Testis (tissue), 3 donors: ENCODE results near the gene NPEPL1. TPM values are rescaled to one million over a fixed set of nuclear protein-coding genes. Genes with fewer than 3 reads are reported as not detected.

ENCODE experiments used
- DNase-seq: peaks from one replicate; pipeline ENCODE4 v3.0.0-alpha.2; 2019
- H3K27ac ChIP-seq, 2 donors: fragments of 200-600 bp; sonication (generic); one replicate each; pipeline ENCODE4 v1.5.1; 2019
- H3K27me3 ChIP-seq: fragments of 200-600 bp; sonication (generic); one replicate; pipeline ENCODE4 v1.5.1; 2019
- H3K36me3 ChIP-seq: fragments of 200-600 bp; sonication (generic); one replicate; pipeline ENCODE4 v1.5.1; 2017; ENCODE audit warnings: low read depth; ENCODE audit errors: missing control alignments
- H3K4me1 ChIP-seq: fragments of 200-600 bp; sonication (generic); one replicate; pipeline ENCODE4 v1.5.1; 2019
- H3K4me3 ChIP-seq, 2 donors: fragments of 200-600 bp; sonication (generic); one replicate each; pipeline ENCODE4 v1.5.1; 2017 to 2019
- H3K9me3 ChIP-seq: fragments of 200-600 bp; sonication (generic); one replicate; pipeline ENCODE4 v1.5.1; 2017
- CTCF ChIP-seq, 3 experiments: fragments of 450-650 bp in 2 of 3; fragments of 200-600 bp in 1 of 3; sonication (generic) in 1 of 3; IDR thresholded peaks; one replicate each; pipeline ENCODE4 v1.5.1; 2016 to 2019; ENCODE audit warnings: antibody characterized with exemption in 3 of 3, mild to moderate bottlenecking in 2 of 3, moderate library complexity in 1 of 3
- POLR2A ChIP-seq: fragments of 450-650 bp; IDR thresholded peaks from one replicate; pipeline ENCODE4 v1.6.1; 2017; ENCODE audit warnings: antibody characterized with exemption, mild to moderate bottlenecking, moderate library complexity
- WGBS, 2 donors: methylation state at CpG; one replicate each; pipeline ENCODE4 v1.1.5; 2018; 5-methylcytosine and 5-hydroxymethylcytosine counted together
- intact Hi-C: fragments of 100-400 bp; cut with DNase I; formaldehyde crosslinking; loops from one replicate; pipeline ENCODE4 v1.15.1; 2023; ENCODE audit warnings: low total_unique reads
- polyA plus RNA-seq: library from polyadenylated mRNA; stranded (reverse); fragments of 350-450 nt; fragmentation: Illumina TruSeq; extraction: RNeasy Lipid Tissue Mini Kit (QIAGEN cat#74804); gene quantifications from one replicate; pipeline ENCODE4 v1.2.3, GENCODE V29; 2014; ENCODE audit warnings: low read depth, low replicate concordance; ENCODE audit not compliant: insufficient read depth
- total RNA-seq, 2 donors: library from RNA; depleted of rRNA; stranded (reverse); fragments of >200 nt; gene quantifications; one replicate each; pipeline ENCODE4 v1.2.3, GENCODE V29; 2016

Gene NPEPL1
- total and polyA plus RNA-seq, 3 donors from 2014 or later = 47.6 to 79.9 (median 56.3) TPM

- TF ChIP-seq POLR2A = no peak
- no peak for TF ChIP-seq CTCF (IDR thresholded peaks at IDR 0.05)
These were observed 52.2 kb downstream of the NPEPL1 start for GRCh38 chr20:58744836-58745235.

GRCh38 chr20:58745391-58745790 lies 52.8 kb downstream of the NPEPL1 start:
- Histone ChIP-seq H3K4me3 (no peak overlapping the region), H3K36me3 (no peaks in the 10 kb centered on the region), H3K27ac (no peak overlapping the region), H3K4me1 (no peaks in the 10 kb centered on the region), H3K27me3 (no peaks in the 10 kb centered on the region), H3K9me3 (no peaks in the 10 kb centered on the region)
- intact Hi-C loops = no loop called here
- DNase-seq = no peak
- 92 to 100% methylated on average over 1 of the region's 1 CpG for WGBS, 2 donors
- TF ChIP-seq POLR2A (no peak), CTCF (IDR thresholded peaks at IDR 0.05) (no peak)

More at GRCh38 chr20:58744836-58745235, 52.2 kb downstream of the NPEPL1 start:
- H3K9me3 ChIP-seq = no peaks in the 10 kb centered on the region
- H3K4me1 ChIP-seq = no peaks in the 10 kb centered on the region
- no peaks in the 10 kb centered on the region for H3K27me3 ChIP-seq
- DNase-seq = no peak
- no peak overlapping the region for H3K4me3 ChIP-seq
- intact Hi-C loops = no loop called here
- H3K36me3 ChIP-seq = no peaks in the 10 kb centered on the region
- 100% methylated on average over 1 of the region's 1 CpG for WGBS, 2 donors
- H3K27ac ChIP-seq = no peak overlapping the region

GRCh38 chr20:58746620-58747019 lies 54.0 kb downstream of the NPEPL1 start:
- Histone ChIP-seq H3K27me3 (no peaks in the 10 kb centered on the region), H3K36me3 (no peaks in the 10 kb centered on the region), H3K4me3 (no peak overlapping the region), H3K9me3 (no peaks in the 10 kb centered on the region), H3K4me1 (no peaks in the 10 kb centered on the region), H3K27ac (no peak overlapping the region)
- DNase-seq = no peak
- TF ChIP-seq POLR2A (no peak), CTCF (IDR thresholded peaks at IDR 0.05) (no peak)
- intact Hi-C loops = no loop called here
- 64 to 66% methylated on average over 11 of the region's 11 CpGs for WGBS, 2 donors

- Histone ChIP-seq H3K4me3 (no peak overlapping the region), H3K4me1 (no peaks in the 10 kb centered on the region), H3K9me3 (no peaks in the 10 kb centered on the region), H3K36me3 (no peaks in the 10 kb centered on the region), H3K27me3 (no peaks in the 10 kb centered on the region), H3K27ac (no peak overlapping the region)
- WGBS, 2 donors = 45 to 72% methylated on average over 6 to 8 of the region's 8 CpGs
- intact Hi-C loops = no loop called here
- no peak for DNase-seq
- TF ChIP-seq POLR2A (no peak), CTCF (IDR thresholded peaks at IDR 0.05) (no peak)
These were observed 54.6 kb downstream of the NPEPL1 start for GRCh38 chr20:58747211-58747610.

- Histone ChIP-seq H3K36me3 (no peaks in the 10 kb centered on the region), H3K27me3 (no peaks in the 10 kb centered on the region), H3K4me1 (no peaks in the 10 kb centered on the region), H3K9me3 (no peaks in the 10 kb centered on the region), H3K27ac (no peak overlapping the region), H3K4me3 (no peak overlapping the region)
- TF ChIP-seq POLR2A (no peak), CTCF (IDR thresholded peaks at IDR 0.05) (no peak)
- intact Hi-C loops = no loop called here
- WGBS, 2 donors = 65 to 70% methylated on average over 3 of the region's 3 CpGs
- no peak for DNase-seq
These were observed 56.0 kb downstream of the NPEPL1 start for GRCh38 chr20:58748618-58749017.
